DOHH2 (cell line): ENCODE results near the gene SLC25A41.

ENCODE experiments used
- H3F3A ChIP-seq: fragments of 200-600 bp; sonication (generic), shearing (Covaris generic); 2 replicates; pipeline ENCODE4 v1.6.0; 2016; ENCODE audit warnings: antibody characterized with exemption, mild to moderate bottlenecking; ENCODE audit not compliant: control insufficient read depth, insufficient read depth
- H3K27ac ChIP-seq: fragments of 200-600 bp; sonication (generic); 2 replicates; pipeline ENCODE4 v1.5.1; 2014; ENCODE audit warnings: low read depth, mild to moderate bottlenecking, low read length, moderate library complexity
- H3K27me3 ChIP-seq: fragments of 200-600 bp; sonication (generic); 2 replicates; pipeline ENCODE4 v1.6.1; 2014; ENCODE audit warnings: mild to moderate bottlenecking, low read length, mixed read lengths; ENCODE audit not compliant: control insufficient read depth
- H3K36me3 ChIP-seq: fragments of 200-600 bp; sonication (generic); 2 replicates; pipeline ENCODE4 v1.6.1; 2014; ENCODE audit warnings: mild to moderate bottlenecking, low read length, moderate library complexity, mixed read lengths; ENCODE audit not compliant: control insufficient read depth
- H3K4me1 ChIP-seq: fragments of 200-600 bp; sonication (generic); 2 replicates; pipeline ENCODE4 v1.6.1; 2014; ENCODE audit warnings: mild to moderate bottlenecking, low read length, mixed read lengths; ENCODE audit not compliant: control insufficient read depth
- H3K4me2 ChIP-seq: fragments of 200-600 bp; sonication (generic); 2 replicates; pipeline ENCODE4 v1.6.0; 2014; ENCODE audit warnings: mild to moderate bottlenecking, low read length, moderate library complexity
- H3K4me3 ChIP-seq: fragments of 200-600 bp; sonication (generic); 2 replicates; pipeline ENCODE4 v1.5.1; 2014; ENCODE audit warnings: mild to moderate bottlenecking, low read length, mixed read lengths
- H3K79me2 ChIP-seq: fragments of 200-600 bp; sonication (generic); 2 replicates; pipeline ENCODE4 v1.6.1; 2014; ENCODE audit warnings: mild to moderate bottlenecking, low read length, mixed read lengths; ENCODE audit not compliant: control insufficient read depth
- H3K9me2 ChIP-seq: fragments of 200-600 bp; sonication (generic); replicated peaks from 2 replicates; pipeline ENCODE4 v1.6.1; 2014; ENCODE audit warnings: mild to moderate bottlenecking, low read length, mixed read lengths; ENCODE audit not compliant: control insufficient read depth
- H3K9me3 ChIP-seq: fragments of 200-600 bp; sonication (generic); 2 replicates; pipeline ENCODE4 v1.6.1; 2014; ENCODE audit warnings: antibody characterized with exemption, low read length, mixed read lengths; ENCODE audit not compliant: control insufficient read depth, insufficient read depth
- H4K20me1 ChIP-seq: fragments of 200-600 bp; sonication (generic); 2 replicates; pipeline ENCODE4 v1.6.0; 2014; ENCODE audit warnings: low read depth, mild to moderate bottlenecking, antibody characterized with exemption, low read length, moderate library complexity; ENCODE audit not compliant: control insufficient read depth, insufficient read depth
- CTCF ChIP-seq: fragments of 200-600 bp; sonication (generic); IDR thresholded peaks from one replicate; pipeline ENCODE4 v1.5.1; 2014; ENCODE audit warnings: antibody characterized with exemption, mild to moderate bottlenecking, low read depth, low read length; ENCODE audit not compliant: poor library complexity, severe bottlenecking
- EZH2phosphoT487 ChIP-seq: fragments of 200-600 bp; sonication (generic); IDR thresholded peaks from 2 replicates; pipeline ENCODE4 v1.6.1; 2017; ENCODE audit warnings: borderline replicate concordance, mild to moderate bottlenecking, antibody characterized with exemption, low read length, moderate library complexity, mixed read lengths

The SLC25A41 gene

GRCh38 chr19:6423499-6424194 is 9.9 kb downstream of the SLC25A41 start:
- Histone ChIP-seq H3K27ac (0 out of 2 replicates have a peak overlapping the region, but pooled peaks have one; percentile 22), H3K27me3 (no peaks in the 10 kb centered on the region), H3K9me2 (no peaks in the 10 kb centered on the region), H3K9me3 (peaks cover 6% of the 10 kb centered on the region; the same call in 1 of the 2 replicates), H3F3A (0 out of 2 replicates have a peak, but pooled peaks cover 5% of the 10 kb centered on the region), H3K79me2 (peaks cover 61% of the 10 kb centered on the region), H4K20me1 (peaks cover 37% of the 10 kb centered on the region), H3K36me3 (peaks cover 57% of the 10 kb centered on the region), H3K4me2 (peak overlapping the region; percentile 71), H3K4me1 (peaks cover 24% of the 10 kb centered on the region), H3K4me3 (peak overlapping the region; percentile 92)
- no peak for TF ChIP-seq EZH2phosphoT487
- TF ChIP-seq CTCF: no peak

- H3K4me2 ChIP-seq: no peak overlapping the region
These were observed 12.2 kb downstream of the SLC25A41 start for GRCh38 chr19:6421075-6422014.

GRCh38 chr19:6418562-6418932 is 15.0 kb downstream of the SLC25A41 start:
- H3K79me2 ChIP-seq: peaks cover 46% of the 10 kb centered on the region
- H3K27ac ChIP-seq: no peak overlapping the region
- H4K20me1 ChIP-seq: peaks cover 32% of the 10 kb centered on the region

More at GRCh38 chr19:6421075-6422014, 12.2 kb downstream of the SLC25A41 start:
- H3K4me1 ChIP-seq: peaks cover 24% of the 10 kb centered on the region
- no peaks in the 10 kb centered on the region for H3K9me2 ChIP-seq
- H3F3A ChIP-seq: no peaks in the 10 kb centered on the region
- peaks cover 37% of the 10 kb centered on the region for H4K20me1 ChIP-seq
- peaks cover 60% of the 10 kb centered on the region for H3K79me2 ChIP-seq
- no peaks in the 10 kb centered on the region for H3K27me3 ChIP-seq
- H3K4me3 ChIP-seq: no peak overlapping the region
- H3K9me3 ChIP-seq: peaks cover 6% of the 10 kb centered on the region; the same call in 1 of the 2 replicates
- H3K27ac ChIP-seq: no peak overlapping the region
- H3K36me3 ChIP-seq: peaks cover 80% of the 10 kb centered on the region
- TF ChIP-seq CTCF: no peak
- no peak for TF ChIP-seq EZH2phosphoT487

More at GRCh38 chr19:6418562-6418932, 15.0 kb downstream of the SLC25A41 start:
- H3K9me3 ChIP-seq: no peaks in the 10 kb centered on the region
- H3K27me3 ChIP-seq: no peaks in the 10 kb centered on the region
- peaks cover 14% of the 10 kb centered on the region for H3K4me1 ChIP-seq
- peaks cover 97% of the 10 kb centered on the region for H3K36me3 ChIP-seq
- peaks cover 5% of the 10 kb centered on the region for H3F3A ChIP-seq
- TF ChIP-seq CTCF (no peak), EZH2phosphoT487 (no peak)
- no peak overlapping the region for H3K4me2 ChIP-seq
- no peaks in the 10 kb centered on the region for H3K9me2 ChIP-seq
- no peak overlapping the region for H3K4me3 ChIP-seq
